Type B pancreatic cell (in vitro differentiated cells): ENCODE measurements around the gene PRKG1. TPM values are rescaled to one million over a fixed set of nuclear protein-coding genes. Genes with fewer than 3 reads are reported as not detected.

ENCODE experiments used
- DNase-seq: peaks from one replicate; pipeline ENCODE4 v3.0.0; 2021; ENCODE audit warnings: mixed read lengths; ENCODE audit not compliant: unreplicated experiment; ENCODE audit errors: extremely low spot score
- H3K27ac Mint-ChIP-seq: 2 replicates; pipeline ENCODE4 v1.8.0; 2021; ENCODE audit warnings: mild to moderate bottlenecking, mixed read lengths
- H3K27me3 Mint-ChIP-seq: 2 replicates; pipeline ENCODE4 v1.8.0; 2021; ENCODE audit warnings: mixed read lengths
- H3K36me3 Mint-ChIP-seq: 2 replicates; pipeline ENCODE4 v1.8.0; 2021; ENCODE audit warnings: mixed read lengths
- H3K4me1 Mint-ChIP-seq: one replicate; pipeline ENCODE4 v1.8.0; 2021; ENCODE audit warnings: mixed read lengths; ENCODE audit not compliant: unreplicated experiment
- H3K4me3 Mint-ChIP-seq: 2 replicates; pipeline ENCODE4 v1.8.0; 2021; ENCODE audit warnings: mild to moderate bottlenecking, mixed read lengths
- H3K9me3 Mint-ChIP-seq: 2 replicates; pipeline ENCODE4 v1.8.0; 2021; ENCODE audit warnings: mixed read lengths
- total RNA-seq: library from RNA; stranded (reverse); gene quantifications from 2 replicates; pipeline ENCODE4 v1.2.1, GENCODE V29; 2021; ENCODE audit warnings: low replicate concordance
- TF ChIP-seq, protein P1 (sequence below): fragments of 200-600 bp; sonication (generic); conservative IDR thresholded peaks from 2 replicates; pipeline ENCODE4 v1.5.0; 2021; ENCODE audit warnings: antibody characterized with exemption, mild to moderate bottlenecking

The PRKG1 gene
- total RNA-seq, 1 donor from 2014 or later, result 12.3 TPM

DNA sequence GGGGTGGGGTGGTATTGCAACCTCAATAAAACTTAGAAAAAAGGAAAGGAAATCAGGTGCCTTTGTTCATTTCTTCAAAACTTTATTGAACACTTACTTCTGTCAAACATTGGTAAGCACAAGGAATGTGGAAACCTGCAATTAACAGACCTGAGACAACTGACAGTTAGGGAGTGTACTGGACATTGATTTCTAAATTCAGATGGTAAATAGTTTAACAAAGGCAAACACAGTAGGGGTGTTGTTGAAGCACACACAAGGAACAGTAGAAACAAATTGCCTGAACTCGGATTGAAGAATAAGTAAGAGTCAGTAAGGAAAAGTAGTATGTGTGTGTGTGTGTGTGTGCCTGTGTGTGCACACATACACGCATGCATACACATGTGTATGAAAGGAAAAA, 516.5 kb downstream of the PRKG1 start:
- H3K36me3 Mint-ChIP-seq, result no peaks in the 10 kb centered on the region
- H3K4me3 Mint-ChIP-seq, result no peak overlapping the region
- no peaks in the 10 kb centered on the region for H3K9me3 Mint-ChIP-seq
- H3K27ac Mint-ChIP-seq, result no peak overlapping the region
- TF ChIP-seq, protein P1, sequence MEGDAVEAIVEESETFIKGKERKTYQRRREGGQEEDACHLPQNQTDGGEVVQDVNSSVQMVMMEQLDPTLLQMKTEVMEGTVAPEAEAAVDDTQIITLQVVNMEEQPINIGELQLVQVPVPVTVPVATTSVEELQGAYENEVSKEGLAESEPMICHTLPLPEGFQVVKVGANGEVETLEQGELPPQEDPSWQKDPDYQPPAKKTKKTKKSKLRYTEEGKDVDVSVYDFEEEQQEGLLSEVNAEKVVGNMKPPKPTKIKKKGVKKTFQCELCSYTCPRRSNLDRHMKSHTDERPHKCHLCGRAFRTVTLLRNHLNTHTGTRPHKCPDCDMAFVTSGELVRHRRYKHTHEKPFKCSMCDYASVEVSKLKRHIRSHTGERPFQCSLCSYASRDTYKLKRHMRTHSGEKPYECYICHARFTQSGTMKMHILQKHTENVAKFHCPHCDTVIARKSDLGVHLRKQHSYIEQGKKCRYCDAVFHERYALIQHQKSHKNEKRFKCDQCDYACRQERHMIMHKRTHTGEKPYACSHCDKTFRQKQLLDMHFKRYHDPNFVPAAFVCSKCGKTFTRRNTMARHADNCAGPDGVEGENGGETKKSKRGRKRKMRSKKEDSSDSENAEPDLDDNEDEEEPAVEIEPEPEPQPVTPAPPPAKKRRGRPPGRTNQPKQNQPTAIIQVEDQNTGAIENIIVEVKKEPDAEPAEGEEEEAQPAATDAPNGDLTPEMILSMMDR, result no peak
- no peaks in the 10 kb centered on the region for H3K4me1 Mint-ChIP-seq
- no peak for DNase-seq
- no peaks in the 10 kb centered on the region for H3K27me3 Mint-ChIP-seq

DNA sequence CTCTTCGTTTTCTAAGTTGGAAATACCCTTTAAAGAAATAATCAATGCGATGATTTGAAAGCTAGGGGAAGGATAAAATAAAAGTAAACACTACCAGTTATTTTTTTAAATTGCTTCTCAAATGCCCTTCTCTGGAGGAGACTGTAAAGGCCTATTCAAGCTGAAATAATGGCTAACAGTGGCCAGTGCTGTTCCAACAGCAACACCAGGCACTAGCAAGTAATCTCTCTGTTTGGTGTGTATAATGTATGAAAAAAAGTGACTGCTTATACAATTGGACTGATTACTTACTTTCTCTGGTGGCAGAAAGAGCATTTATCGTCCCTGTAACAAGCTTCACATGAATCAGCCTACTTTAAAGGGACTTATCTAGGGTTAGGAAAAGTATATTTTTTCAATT, 522.4 kb downstream of the PRKG1 start:
- TF ChIP-seq, protein P1, result no peak
- Mint-ChIP-seq H3K9me3 (no peaks in the 10 kb centered on the region), H3K4me1 (no peaks in the 10 kb centered on the region), H3K4me3 (no peak overlapping the region), H3K27ac (no peak overlapping the region), H3K27me3 (no peaks in the 10 kb centered on the region), H3K36me3 (no peaks in the 10 kb centered on the region)
- DNase-seq, result no peak

DNA sequence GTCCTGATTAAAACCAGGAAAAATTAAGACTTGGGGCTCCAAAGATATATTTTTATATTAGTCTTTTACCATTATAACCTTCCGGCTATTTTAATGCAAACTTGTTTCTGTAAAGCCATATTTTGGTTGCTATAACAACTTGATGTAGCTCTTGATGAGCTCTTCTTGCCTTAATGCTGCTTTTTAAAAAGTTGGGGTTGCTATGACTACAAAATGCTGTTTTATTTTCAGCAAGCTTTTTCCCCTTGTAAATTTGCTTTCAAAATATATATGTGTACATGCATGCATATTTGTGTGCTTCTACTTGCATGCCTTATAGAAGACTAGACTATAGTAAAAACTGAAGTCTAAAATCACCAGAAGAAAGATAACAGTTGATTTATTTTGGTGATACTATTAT, 525.4 kb downstream of the PRKG1 start:
- no peak overlapping the region for H3K27ac Mint-ChIP-seq
- no peaks in the 10 kb centered on the region for H3K36me3 Mint-ChIP-seq
- no peaks in the 10 kb centered on the region for H3K9me3 Mint-ChIP-seq
- no peaks in the 10 kb centered on the region for H3K27me3 Mint-ChIP-seq
- no peak overlapping the region for H3K4me3 Mint-ChIP-seq
- no peaks in the 10 kb centered on the region for H3K4me1 Mint-ChIP-seq
- TF ChIP-seq, protein P1, result no peak
- no peak for DNase-seq

DNA sequence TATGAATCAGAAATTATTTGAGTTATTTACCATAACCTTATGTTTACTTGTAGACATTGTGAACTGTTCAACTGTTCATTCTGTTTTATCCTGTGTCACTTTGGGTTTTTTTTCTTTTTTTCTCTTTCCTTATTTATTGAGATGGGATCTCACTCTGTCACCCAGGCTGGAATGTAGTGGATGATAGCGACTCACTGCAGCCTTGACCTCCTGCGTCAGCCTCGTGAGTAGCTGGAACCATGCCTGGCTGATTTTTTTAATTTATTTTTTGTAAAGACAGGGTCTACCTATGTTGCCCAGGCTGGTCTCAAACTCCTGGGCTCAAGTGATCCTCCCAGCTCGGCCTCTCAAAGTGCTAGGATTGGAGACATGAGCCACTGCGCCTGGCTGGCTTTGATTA, 528.0 kb downstream of the PRKG1 start:
- no peak for DNase-seq
- TF ChIP-seq, protein P1, result no peak
- Mint-ChIP-seq H3K36me3 (no peaks in the 10 kb centered on the region), H3K27ac (no peak overlapping the region), H3K27me3 (no peaks in the 10 kb centered on the region), H3K9me3 (no peaks in the 10 kb centered on the region), H3K4me3 (no peak overlapping the region), H3K4me1 (no peaks in the 10 kb centered on the region)

DNA sequence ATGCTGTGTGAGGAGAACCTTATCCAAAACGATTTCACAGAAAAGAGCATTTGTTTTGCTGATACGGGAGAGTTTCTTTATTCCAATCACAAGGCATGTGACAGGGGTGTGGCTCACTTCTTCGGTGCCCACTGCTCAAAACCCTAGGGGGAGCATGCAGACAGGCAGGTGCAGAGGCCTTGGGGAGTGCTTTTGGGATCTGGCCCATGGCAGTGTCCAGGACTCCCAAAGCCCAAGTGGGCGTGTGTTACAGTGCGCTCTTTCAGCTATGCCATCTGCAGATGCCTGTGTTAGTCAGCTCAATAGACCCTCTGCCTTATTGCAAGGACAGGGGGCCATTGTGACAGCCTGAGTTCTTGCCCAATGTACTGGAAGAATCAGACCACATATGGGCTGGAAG, 530.3 kb downstream of the PRKG1 start:
- TF ChIP-seq, protein P1, result no peak
- Mint-ChIP-seq H3K9me3 (no peaks in the 10 kb centered on the region), H3K36me3 (no peaks in the 10 kb centered on the region), H3K27ac (no peak overlapping the region), H3K4me3 (no peak overlapping the region), H3K4me1 (no peaks in the 10 kb centered on the region), H3K27me3 (no peaks in the 10 kb centered on the region)
- DNase-seq, result no peak

DNA sequence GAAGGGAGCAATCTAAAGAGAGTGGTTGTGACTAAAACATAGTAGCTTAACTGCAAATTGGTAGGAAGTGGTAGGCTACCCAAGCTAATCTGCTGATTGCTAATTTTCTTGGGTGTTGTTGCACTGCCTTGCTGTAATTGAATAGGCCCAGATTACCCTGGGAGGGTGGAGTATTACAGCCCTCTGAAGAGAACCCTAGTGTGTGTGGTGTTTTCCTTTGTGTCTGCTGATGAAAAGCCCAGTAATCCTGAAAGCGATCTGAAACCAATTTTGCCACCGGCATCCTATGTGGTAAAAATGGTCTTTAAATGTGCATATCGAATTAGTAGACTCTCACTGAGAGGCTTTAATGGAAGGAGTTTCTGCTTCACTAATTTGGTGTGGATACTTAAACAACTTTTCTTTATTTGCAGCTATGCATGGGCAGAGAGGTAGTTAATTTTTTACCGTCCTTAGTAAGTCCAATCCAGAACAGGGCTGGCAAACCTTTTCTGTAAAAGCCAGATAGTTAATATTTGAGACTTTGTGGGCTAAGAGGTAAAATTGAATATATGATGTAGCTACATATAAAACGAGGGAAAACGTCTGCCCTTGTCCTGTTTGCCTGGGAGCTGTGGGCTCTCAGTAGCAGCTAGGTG, 532.7 kb downstream of the PRKG1 start:
- no peaks in the 10 kb centered on the region for H3K27me3 Mint-ChIP-seq
- H3K27ac Mint-ChIP-seq, result no peak overlapping the region
- H3K4me3 Mint-ChIP-seq, result no peak overlapping the region
- no peaks in the 10 kb centered on the region for H3K4me1 Mint-ChIP-seq
- no peaks in the 10 kb centered on the region for H3K9me3 Mint-ChIP-seq
- DNase-seq, result no peak
- H3K36me3 Mint-ChIP-seq, result no peaks in the 10 kb centered on the region
- TF ChIP-seq, protein P1, result no peak
